ENCODE data around the gene APOBEC3B. TPM values are rescaled to one million over a fixed set of nuclear protein-coding genes. Genes with fewer than 3 reads are reported as not detected.

Gene APOBEC3B
- total RNA-seq, 1 experiment from 2014 or later = 11.3 TPM

GRCh38 chr22:38971791-38972190 lies 10.4 kb upstream of the APOBEC3B start:
- Histone ChIP-seq H3K27me3 (ENCODE audit: low read length) (no peaks in the 10 kb centered on the region), H3K9ac (ENCODE audit: low read length) (no peak overlapping the region), H3K27ac (ENCODE audit: low read length) (no peak overlapping the region), H3K9me2 (replicated peaks; ENCODE audit: low read length) (no peaks in the 10 kb centered on the region), H2AFZ (ENCODE audit: low read length) (no peak overlapping the region), H3K4me2 (ENCODE audit: low read length) (no peak overlapping the region), H3K36me3 (ENCODE audit: low read depth, low read length) (no peaks in the 10 kb centered on the region), H3K4me3 (ENCODE audit: low read length) (no peak overlapping the region), H3F3A (ENCODE audit: low read length, unreplicated experiment) (no peaks in the 10 kb centered on the region), H3K9me3 (ENCODE audit: low read length) (no peaks in the 10 kb centered on the region), H4K20me1 (ENCODE audit: low read length) (no peaks in the 10 kb centered on the region), H3K79me2 (ENCODE audit: low read length) (no peaks in the 10 kb centered on the region), H3K4me1 (ENCODE audit: insufficient read depth, low read length) (no peaks in the 10 kb centered on the region)
- TF ChIP-seq EZH2 (IDR thresholded peaks at IDR 0.05; ENCODE audit: low read length, unreplicated experiment) = no peak
- TF ChIP-seq CTCF (conservative IDR thresholded peaks at IDR 0.05; ENCODE audit: low read depth, low read length) = no peak
- TF ChIP-seq EZH2phosphoT487 (IDR thresholded peaks at IDR 0.05; ENCODE audit: borderline replicate concordance, low read length) = no peak
- no TSS peak for BruUV-seq (replicated peaks)
- ATAC-seq (no peak), DNase-seq (no peak)
- CTCF ChIA-PET = no interaction called here
- POLR2A ChIA-PET (ENCODE audit: unreplicated experiment) = no interaction called here
- intact Hi-C loops (cut with micrococcal nuclease) = no loop called here

- no peaks in the 10 kb centered on the region for H3K9me2 ChIP-seq (replicated peaks; ENCODE audit: low read length)
- H3K9me3 ChIP-seq (ENCODE audit: low read length) = no peaks in the 10 kb centered on the region
- ChIA-PET POLR2A (ENCODE audit: unreplicated experiment) (no interaction called here), CTCF (no interaction called here)
- DNase-seq (no peak), ATAC-seq (no peak)
- no peaks in the 10 kb centered on the region for H3F3A ChIP-seq (ENCODE audit: low read length, unreplicated experiment)
- no peaks in the 10 kb centered on the region for H3K36me3 ChIP-seq (ENCODE audit: low read depth, low read length)
- H3K79me2 ChIP-seq (ENCODE audit: low read length) = no peaks in the 10 kb centered on the region
- intact Hi-C loops (cut with micrococcal nuclease) = no loop called here
- no peaks in the 10 kb centered on the region for H3K4me1 ChIP-seq (ENCODE audit: insufficient read depth, low read length)
- no peak overlapping the region for H3K9ac ChIP-seq (ENCODE audit: low read length)
- H3K27me3 ChIP-seq (ENCODE audit: low read length) = no peaks in the 10 kb centered on the region
- no peak overlapping the region for H3K27ac ChIP-seq (ENCODE audit: low read length)
- no peaks in the 10 kb centered on the region for H4K20me1 ChIP-seq (ENCODE audit: low read length)
- no peak overlapping the region for H2AFZ ChIP-seq (ENCODE audit: low read length)
- H3K4me3 ChIP-seq (ENCODE audit: low read length) = no peak overlapping the region
- no TSS peak for BruUV-seq (replicated peaks)
- TF ChIP-seq EZH2phosphoT487 (IDR thresholded peaks at IDR 0.05; ENCODE audit: borderline replicate concordance, low read length) (no peak), CTCF (conservative IDR thresholded peaks at IDR 0.05; ENCODE audit: low read depth, low read length) (no peak), EZH2 (IDR thresholded peaks at IDR 0.05; ENCODE audit: low read length, unreplicated experiment) (no peak)
- no peak overlapping the region for H3K4me2 ChIP-seq (ENCODE audit: low read length)
These were observed 9.6 kb upstream of the APOBEC3B start for GRCh38 chr22:38972558-38972957.

GRCh38 chr22:38973289-38974169 lies 8.6 kb upstream of the APOBEC3B start:
- ATAC-seq (peak; percentile 54), DNase-seq (peak; percentile 55)
- H3K79me2 ChIP-seq (ENCODE audit: low read length) = no peaks in the 10 kb centered on the region
- no peaks in the 10 kb centered on the region for H3F3A ChIP-seq (ENCODE audit: low read length, unreplicated experiment)
- no peaks in the 10 kb centered on the region for H3K4me1 ChIP-seq (ENCODE audit: insufficient read depth, low read length)
- POLR2A ChIA-PET (ENCODE audit: unreplicated experiment) = no interaction called here
- peak overlapping the region; percentile 70 for H2AFZ ChIP-seq (ENCODE audit: low read length)
- no peaks in the 10 kb centered on the region for H4K20me1 ChIP-seq (ENCODE audit: low read length)
- no peaks in the 10 kb centered on the region for H3K9me3 ChIP-seq (ENCODE audit: low read length)
- intact Hi-C loops (cut with micrococcal nuclease) = no loop called here
- H3K36me3 ChIP-seq (ENCODE audit: low read depth, low read length) = no peaks in the 10 kb centered on the region
- no peaks in the 10 kb centered on the region for H3K9me2 ChIP-seq (replicated peaks; ENCODE audit: low read length)
- BruUV-seq (replicated peaks) = no TSS peak
- CTCF ChIA-PET = no interaction called here
- no peak overlapping the region for H3K4me3 ChIP-seq (ENCODE audit: low read length)
- H3K4me2 ChIP-seq (ENCODE audit: low read length) = peak overlapping the region; percentile 52
- H3K9ac ChIP-seq (ENCODE audit: low read length) = no peak overlapping the region
- no peak overlapping the region for H3K27ac ChIP-seq (ENCODE audit: low read length)
- TF ChIP-seq CTCF (conservative IDR thresholded peaks at IDR 0.05; ENCODE audit: low read depth, low read length) (peak; percentile 80), EZH2phosphoT487 (IDR thresholded peaks at IDR 0.05; ENCODE audit: borderline replicate concordance, low read length) (no peak)
- no peaks in the 10 kb centered on the region for H3K27me3 ChIP-seq (ENCODE audit: low read length)

All from PC-3 (cell line).